SW 1271 (cell line): Measurements from ENCODE around the gene SRSF5.

Experiments
- DNase-seq, 2 experiments: peaks; one replicate each; lab custom pipeline; 2025; lab: John Stamatoyannopoulos, UW

The SRSF5 gene

GRCh38 chr14:69771136-69771535 is 4.2 kb downstream of the SRSF5 start:
- no peak for DNase-seq

- DNase-seq: no peak
Observed at GRCh38 chr14:69772082-69773017, 5.4 kb downstream of the SRSF5 start.

- no peak for DNase-seq
Observed at GRCh38 chr14:69773571-69774276, 6.8 kb downstream of the SRSF5 start.

GRCh38 chr14:69775012-69775411 is 8.1 kb downstream of the SRSF5 start:
- DNase-seq: no peak

- no peak for DNase-seq
Observed at GRCh38 chr14:69776875-69777453, 10.0 kb downstream of the SRSF5 start.

GRCh38 chr14:69779088-69779487 is 12.1 kb downstream of the SRSF5 start:
- DNase-seq: no peak

- no peak for DNase-seq
Observed at GRCh38 chr14:69780092-69780491, 13.2 kb downstream of the SRSF5 start.

- DNase-seq: no peak
Observed at GRCh38 chr14:69780952-69781351, 14.0 kb downstream of the SRSF5 start.

GRCh38 chr14:69784942-69785341 is 18.0 kb downstream of the SRSF5 start:
- DNase-seq: no peak

- DNase-seq: no peak
Observed at GRCh38 chr14:69786603-69787002, 19.7 kb downstream of the SRSF5 start.

GRCh38 chr14:69789118-69789640 is 22.2 kb downstream of the SRSF5 start:
- no peak for DNase-seq

- no peak for DNase-seq
Observed at GRCh38 chr14:69792887-69793421, 26.0 kb downstream of the SRSF5 start.

- DNase-seq: no peak
Observed at GRCh38 chr14:69794791-69795190, 27.8 kb downstream of the SRSF5 start.

GRCh38 chr14:69795691-69796090 is 28.7 kb downstream of the SRSF5 start:
- DNase-seq: no peak

GRCh38 chr14:69796797-69797500 is 30.0 kb downstream of the SRSF5 start, which contains the start of gene SLC10A1:
TSS of gene SLC10A1 (minus strand) at chr14:69797241. CDS start at chr14:69797155, 86 bp downstream.
- DNase-seq: no peak

- DNase-seq: no peak
Observed at GRCh38 chr14:69797573-69798338, 30.8 kb downstream of the SRSF5 start.

GRCh38 chr14:69798339-69798735 is 31.4 kb downstream of the SRSF5 start:
- DNase-seq: no peak

GRCh38 chr14:69803753-69804152 is 36.8 kb downstream of the SRSF5 start:
- peak in 1 of 2 experiments; percentile 23 for DNase-seq

- DNase-seq: no peak
Observed at GRCh38 chr14:69804902-69805301, 38.0 kb downstream of the SRSF5 start.

- no peak for DNase-seq
Observed at GRCh38 chr14:69807192-69807591, 40.2 kb downstream of the SRSF5 start.
